ENCODE results near the gene RYR1. TPM values are rescaled to one million over a fixed set of nuclear protein-coding genes. Genes with fewer than 3 reads are reported as not detected.

The RYR1 gene
- total RNA-seq, 2 experiments from 2014 or later = 0.95 to 1.4 TPM

DNA sequence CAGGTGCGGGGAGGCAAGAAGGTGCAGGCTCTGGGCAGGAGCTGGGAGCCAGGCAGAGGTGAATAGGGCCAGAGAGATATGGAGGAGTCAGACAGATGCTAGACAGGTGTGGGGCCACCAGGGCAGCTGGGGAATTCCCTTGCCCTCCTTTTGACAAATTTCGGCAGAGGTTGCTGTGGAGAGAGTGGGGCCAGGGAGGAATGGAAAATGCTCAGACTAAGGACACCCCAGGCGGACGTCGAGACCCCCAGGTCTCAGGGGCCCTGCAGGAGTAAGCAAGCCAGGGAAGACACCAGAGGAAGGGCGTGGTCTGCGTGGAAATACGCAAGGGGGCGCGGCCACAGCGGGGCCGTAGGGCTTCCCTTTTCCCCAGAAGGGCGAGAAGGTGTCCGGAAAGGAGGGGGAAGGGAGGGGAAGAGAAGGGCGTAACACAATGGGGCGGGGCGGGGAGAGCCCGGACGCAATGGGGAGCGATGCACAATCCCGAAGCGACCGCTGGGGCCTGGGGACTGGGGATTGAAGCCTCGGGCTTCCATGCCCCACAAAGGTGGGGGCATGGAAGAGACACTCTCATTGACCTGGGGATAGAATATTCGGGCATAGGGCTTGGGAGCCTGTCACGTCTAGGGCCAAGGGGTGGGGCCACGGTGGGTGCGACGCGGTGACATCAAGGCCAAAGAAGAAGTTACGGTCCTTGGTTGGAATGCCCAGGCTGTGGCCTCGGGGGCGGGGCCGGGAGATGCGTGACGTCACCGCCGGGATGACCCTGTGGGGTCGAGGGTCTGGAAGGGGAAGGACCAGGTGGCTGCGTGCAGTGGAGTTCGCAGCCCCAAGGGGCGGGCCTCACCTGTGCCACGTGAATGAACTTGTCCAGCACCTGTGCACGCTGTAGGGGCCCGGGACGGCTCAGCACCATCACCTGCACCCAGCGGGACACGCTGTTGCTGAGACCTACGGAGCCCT is 15.7 kb upstream of the RYR1 start:
- ChIA-PET CTCF (no interaction called here), POLR2A (no interaction called here)

- CTCF ChIA-PET = interaction anchor here (1.0 kb wide), 1 partner anchor 95 kb away, joined by 3 read pairs; no protein-coding TSS in a partner anchor
- POLR2A ChIA-PET = no interaction called here
These were observed 12.6 kb upstream of the RYR1 start for GRCh38 chr19:38420935-38421334.

DNA sequence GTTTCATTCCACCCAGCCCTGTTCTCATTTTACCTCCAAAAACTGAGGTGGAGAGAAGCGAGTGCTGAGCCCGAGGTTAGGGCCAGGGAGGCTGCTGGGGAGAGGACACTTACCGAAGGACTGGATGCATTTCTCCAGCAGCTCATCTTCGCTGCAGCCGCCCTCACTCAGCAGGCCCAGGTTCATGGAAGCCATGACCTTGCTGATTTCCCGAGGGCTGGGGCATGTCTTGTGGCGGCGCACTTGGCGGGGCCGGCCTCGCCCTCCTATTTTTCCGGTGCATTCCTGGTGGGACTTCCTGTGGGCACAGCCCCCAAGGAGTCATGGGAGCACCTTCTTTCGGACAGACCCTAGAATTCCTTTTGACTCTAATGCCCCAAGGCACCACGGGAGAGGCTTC is 11.6 kb upstream of the RYR1 start:
- ChIA-PET POLR2A (no interaction called here), CTCF (interaction anchor here (1.0 kb wide), 1 partner anchor 94 kb away, joined by 3 read pairs; no protein-coding TSS in a partner anchor)

DNA sequence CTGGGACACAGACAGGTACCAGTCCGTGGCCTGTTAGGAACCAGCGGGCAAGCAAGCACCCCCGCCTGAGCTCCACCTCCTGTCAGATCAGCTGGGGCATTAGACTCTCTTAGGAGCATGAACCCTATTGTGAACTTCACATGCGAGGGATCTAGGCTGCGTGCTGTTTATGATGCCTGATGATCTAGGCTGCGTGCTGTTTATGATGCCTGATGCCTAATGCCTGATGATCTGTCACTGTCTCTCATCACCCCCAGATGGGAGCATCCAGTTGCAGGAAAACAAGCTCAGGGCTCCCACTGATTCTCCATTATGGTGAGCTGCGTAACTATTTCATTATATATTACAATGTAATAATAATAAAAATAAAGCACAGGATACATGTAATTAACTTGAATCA is 11.1 kb upstream of the RYR1 start:
- ChIA-PET CTCF (no interaction called here), POLR2A (no interaction called here)

- CTCF ChIA-PET = interaction anchor here (0.6 kb wide), 1 partner anchor 26 kb away, joined by 3 read pairs; no protein-coding TSS in a partner anchor
These were observed 9.2 kb upstream of the RYR1 start for GRCh38 chr19:38424272-38424671.

DNA sequence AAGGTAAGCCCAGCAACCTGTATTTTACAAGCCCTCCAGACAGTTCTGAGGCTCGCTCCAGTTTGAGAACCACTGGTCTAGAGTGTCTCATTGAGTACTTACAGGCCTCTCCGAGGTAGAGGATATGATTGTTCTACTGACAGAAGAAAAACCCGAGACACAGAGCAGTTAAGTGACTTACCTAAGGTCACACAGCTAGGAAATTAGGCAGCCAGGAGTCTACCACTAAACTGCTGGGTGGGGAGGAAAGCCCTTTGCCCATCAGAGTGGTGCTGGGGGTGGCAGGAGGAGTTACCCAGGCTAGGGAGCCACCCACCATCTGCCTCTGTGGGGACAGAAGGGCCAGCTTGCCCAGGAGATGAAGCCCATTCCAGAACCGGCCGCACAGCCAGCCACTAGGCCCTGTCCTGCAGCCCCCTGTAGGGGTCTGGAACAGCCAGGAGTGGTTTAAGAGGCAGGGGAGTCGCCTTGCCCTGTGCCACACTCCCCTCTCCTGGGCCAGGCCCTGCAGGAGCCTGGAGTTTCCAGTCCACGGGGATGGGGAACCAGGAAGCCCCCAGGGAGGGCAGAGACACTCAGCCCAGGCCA is 8.2 kb upstream of the RYR1 start:
- CTCF ChIA-PET = interaction anchor here (0.6 to 1.0 kb wide), 2 partner anchors 22 to 88 kb away, joined by 3 to 8 read pairs; partner anchors contain the start of gene FAM98C
- POLR2A ChIA-PET = interaction anchor here (0.6 to 1.6 kb wide), 2 partner anchors 22 to 254 kb away, joined by 3 read pairs; partner anchors contain the start of gene FAM98C

More at GRCh38 chr19:38424272-38424671, 9.2 kb upstream of the RYR1 start:
- POLR2A ChIA-PET = no interaction called here

- CTCF ChIA-PET = interaction anchor here (0.5 to 1.0 kb wide), 3 partner anchors 12 to 88 kb away, joined by 3 to 8 read pairs (median 3); partner anchors contain the start of gene FAM98C
- POLR2A ChIA-PET = interaction anchor here (1.6 kb wide), 1 partner anchor 23 kb away, joined by 3 read pairs; the partner anchor contains the start of gene FAM98C
These were observed 7.6 kb upstream of the RYR1 start, which contains the start of gene RASGRP4 for GRCh38 chr19:38425810-38426466. TSS of gene RASGRP4 (minus strand) at chr19:38426219. CDS start at chr19:38426091, 128 bp downstream.

GRCh38 chr19:38427035-38427677 is 6.3 kb upstream of the RYR1 start:
- ChIA-PET CTCF (interaction anchor here (0.7 to 1.1 kb wide), 2 partner anchors 24 to 969 kb away, joined by 3 read pairs; partner anchors contain the start of gene FAM98C), POLR2A (interaction anchor here (0.7 kb wide), 1 partner anchor 78 kb away, joined by 3 read pairs; no protein-coding TSS in a partner anchor)

DNA sequence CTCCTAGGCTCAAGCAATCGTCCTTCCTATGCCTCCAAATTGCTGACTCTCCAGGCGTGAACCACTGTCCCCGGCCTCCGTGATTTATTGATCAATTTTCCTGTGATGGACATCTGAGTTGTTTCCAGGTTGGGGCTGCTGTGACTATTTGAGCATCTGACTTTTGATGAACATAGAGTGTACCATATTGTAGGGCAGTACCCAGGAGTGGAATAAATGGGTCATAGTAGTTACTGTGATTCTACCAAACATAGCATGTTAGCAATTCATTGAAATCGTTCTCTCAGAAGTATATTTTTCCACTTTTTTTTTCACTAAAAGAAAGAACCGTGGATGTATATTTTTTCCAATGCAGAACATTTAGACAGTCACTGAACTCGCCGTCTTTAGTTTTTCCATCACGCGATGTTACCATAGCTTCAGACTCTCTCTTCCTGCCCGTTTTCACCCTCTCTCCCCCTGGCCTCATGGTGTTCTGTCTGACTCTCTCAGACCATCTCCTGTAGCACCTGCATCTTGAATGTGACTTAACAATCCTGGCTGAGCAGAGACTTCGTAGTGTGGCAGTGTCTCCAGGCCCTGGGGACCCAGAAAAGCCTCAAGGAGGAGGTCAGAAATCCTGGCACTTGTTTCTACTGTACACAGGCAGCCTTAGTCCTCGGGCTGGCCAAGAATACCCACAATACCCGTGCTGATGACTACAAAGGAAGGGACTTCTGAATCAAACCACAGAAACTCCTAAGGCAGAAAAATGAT is 4.3 kb upstream of the RYR1 start:
- ChIA-PET POLR2A (no interaction called here), CTCF (interaction anchor here (1.1 kb wide), 1 partner anchor 26 kb away, joined by 7 read pairs; the partner anchor contains the start of gene FAM98C)

DNA sequence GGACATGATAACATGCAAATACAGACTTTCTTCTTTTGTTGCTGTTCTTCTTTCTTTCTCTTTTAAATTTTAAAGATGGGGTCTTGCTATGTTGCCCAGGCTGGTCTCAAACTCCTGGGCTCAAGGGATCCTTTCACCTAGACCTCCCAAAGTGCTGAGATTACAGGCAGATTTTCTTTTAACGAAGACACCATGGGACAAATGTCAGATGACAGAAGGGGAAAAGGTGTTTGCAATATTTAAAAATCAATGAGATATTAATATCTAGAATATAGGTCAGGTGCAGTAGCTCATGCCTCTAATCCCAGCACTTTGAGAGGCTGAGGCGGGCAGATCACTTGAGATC is 3.7 kb upstream of the RYR1 start:
- ChIA-PET CTCF (no interaction called here), POLR2A (no interaction called here)

GRCh38 chr19:38430931-38431330 is 2.6 kb upstream of the RYR1 start:
- POLR2A ChIA-PET = no interaction called here
- CTCF ChIA-PET = no interaction called here

- CTCF ChIA-PET = interaction anchor here (0.6 kb wide), 2 partner anchors 14 to 233 kb away, joined by 4 read pairs; no protein-coding TSS in a partner anchor
- POLR2A ChIA-PET = no interaction called here
These were observed 1.1 kb downstream of the RYR1 start for GRCh38 chr19:38434549-38435051.

DNA sequence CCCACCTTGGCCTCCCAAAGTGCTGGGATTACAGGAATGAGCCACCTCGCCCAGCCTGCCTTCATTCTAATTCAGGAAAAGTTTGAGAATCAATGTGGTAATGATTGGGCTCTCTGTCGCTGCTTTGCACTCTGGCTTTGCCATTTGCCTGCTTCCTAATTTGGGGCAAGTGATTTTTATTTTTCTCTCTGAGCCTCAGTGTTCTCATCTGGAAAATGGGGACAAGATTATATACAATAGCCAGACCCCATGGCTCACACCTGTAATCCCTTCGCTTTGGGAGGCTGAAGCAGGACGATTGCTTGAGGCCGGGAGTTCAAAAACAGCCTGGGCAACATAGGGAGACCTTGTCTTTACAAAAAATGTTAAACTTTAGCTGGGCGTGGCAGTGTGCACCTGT is 3.8 kb downstream of the RYR1 start:
- CTCF ChIA-PET = no interaction called here
- POLR2A ChIA-PET = no interaction called here

- POLR2A ChIA-PET = no interaction called here
- CTCF ChIA-PET = interaction anchor here (0.8 kb wide), 1 partner anchor 12 kb away, joined by 3 read pairs; the partner anchor contains the start of gene RASGRP4
These were observed 4.4 kb downstream of the RYR1 start for GRCh38 chr19:38437917-38438316.

GRCh38 chr19:38440592-38440991 is 7.1 kb downstream of the RYR1 start:
- POLR2A ChIA-PET = no interaction called here
- CTCF ChIA-PET = interaction anchor here (0.6 to 0.7 kb wide), 2 partner anchors 47 to 206 kb away, joined by 3 read pairs; no protein-coding TSS in a partner anchor

DNA sequence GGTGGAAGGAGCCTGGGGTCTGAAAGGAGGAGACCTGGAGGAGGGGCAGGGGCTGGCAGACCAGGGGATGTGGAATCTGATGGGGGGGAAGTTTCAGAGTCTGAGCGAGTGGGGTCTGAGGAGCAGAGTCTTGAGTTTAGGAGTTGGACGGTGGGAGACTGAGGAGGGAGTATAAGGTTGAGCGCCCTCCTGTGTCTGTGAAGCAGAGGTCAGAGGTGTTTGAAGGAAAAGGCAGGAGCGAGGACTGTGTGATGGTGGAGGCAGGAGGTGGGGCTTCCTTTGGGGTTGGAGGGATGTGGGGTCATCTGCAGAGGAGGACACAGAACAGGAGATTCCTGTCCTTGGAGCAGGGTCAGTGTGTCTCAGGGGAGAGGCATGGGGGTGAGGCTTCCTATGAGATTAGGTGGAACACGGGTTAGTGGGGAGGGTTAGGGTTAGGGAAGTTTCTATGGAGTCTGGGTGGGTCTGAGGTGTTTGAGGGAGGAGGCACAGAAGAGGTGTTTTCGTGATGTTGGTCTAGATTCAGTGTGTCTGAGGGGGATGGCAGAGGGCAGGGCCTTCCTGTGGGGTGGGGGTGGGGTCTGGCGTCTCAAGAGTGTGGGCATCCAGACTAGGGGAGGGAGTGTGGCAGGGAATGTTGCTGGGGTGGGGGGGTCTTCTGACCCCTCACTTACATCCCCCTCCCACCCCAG is 8.3 kb downstream of the RYR1 start:
- CTCF ChIA-PET = no interaction called here

GRCh38 chr19:38442736-38443135 is 9.2 kb downstream of the RYR1 start:
- ChIA-PET POLR2A (no interaction called here), CTCF (no interaction called here)

More for the DNA sequence above, 8.3 kb downstream of the RYR1 start:
- POLR2A ChIA-PET = no interaction called here

All from activated CD8-positive, alpha-beta memory T cell treated with anti-CD3 and anti-CD28 coated beads for 36 hours (primary cell).